DMS 273 (cell line): ENCODE data around the gene CCDC178.

Source experiments
- DNase-seq: peaks from one replicate; lab custom pipeline; 2025; ENCODE audit not compliant: unreplicated experiment; lab: John Stamatoyannopoulos, UW

CCDC178 gene

DNA sequence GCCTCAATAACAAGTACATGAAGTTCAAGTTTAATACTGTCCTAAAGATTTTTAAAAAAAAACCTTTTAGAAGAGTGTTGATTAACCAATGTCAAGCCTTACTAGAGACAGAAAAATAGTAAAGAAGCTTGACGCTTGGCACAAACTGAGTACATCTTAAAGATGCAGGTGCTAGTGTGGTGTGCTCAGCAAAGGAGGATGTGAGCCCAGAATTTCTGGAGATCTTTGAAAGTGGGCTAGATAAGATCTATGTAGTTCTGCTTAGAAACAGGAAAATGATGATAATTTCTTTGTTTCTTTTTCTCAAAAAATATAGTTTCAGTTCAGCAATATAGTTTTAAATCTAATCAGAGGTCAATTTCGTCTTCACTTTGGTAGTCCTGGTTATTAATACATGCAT is 549.4 kb downstream of the CCDC178 start:
- no peak for DNase-seq

DNA sequence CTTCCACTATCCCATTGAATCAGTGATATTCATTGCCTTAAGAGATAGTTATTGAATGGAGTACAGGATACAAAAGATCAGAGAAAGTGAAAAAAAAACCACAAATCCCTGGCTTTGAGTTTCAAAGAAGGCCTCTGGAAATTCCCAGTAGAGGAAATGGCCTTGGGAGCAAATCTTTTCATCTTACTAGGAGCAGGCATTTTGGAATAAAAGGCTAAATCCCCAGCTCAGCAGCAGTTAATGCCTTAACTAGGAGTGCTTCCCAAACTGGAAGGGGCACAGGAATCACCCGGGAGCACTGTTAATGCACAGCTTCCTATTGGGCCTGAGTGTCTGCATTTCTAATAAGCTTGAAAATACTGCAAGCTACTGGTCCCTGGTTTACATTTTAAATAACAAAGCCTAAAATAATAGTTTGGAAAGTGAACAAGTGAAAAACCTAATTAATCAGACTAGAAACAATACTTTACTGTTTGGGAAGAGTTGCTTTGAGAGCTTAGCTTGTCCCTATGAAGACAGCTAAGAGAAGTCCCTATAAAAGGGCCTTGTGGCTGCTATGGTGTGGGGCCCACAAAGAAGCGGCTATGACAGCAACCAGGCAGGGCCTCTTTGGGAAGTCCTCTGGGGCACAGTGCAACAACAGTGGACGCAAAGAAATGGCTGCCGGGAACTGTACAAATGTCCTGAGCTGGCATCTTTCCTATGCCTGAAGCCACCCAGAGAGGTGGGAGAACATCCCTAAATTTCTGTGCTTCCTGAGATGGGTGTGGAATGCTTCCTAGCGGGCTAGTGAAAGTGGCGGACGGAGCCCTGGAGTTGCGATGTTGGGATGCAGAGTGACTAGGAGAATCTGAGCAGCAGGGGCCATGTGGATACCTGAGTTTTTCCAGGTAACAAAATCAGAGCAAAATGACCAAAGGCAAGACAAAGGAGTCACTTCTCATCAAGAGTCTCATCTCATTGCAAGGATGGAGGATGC is 550.6 kb downstream of the CCDC178 start:
- DNase-seq = no peak

DNA sequence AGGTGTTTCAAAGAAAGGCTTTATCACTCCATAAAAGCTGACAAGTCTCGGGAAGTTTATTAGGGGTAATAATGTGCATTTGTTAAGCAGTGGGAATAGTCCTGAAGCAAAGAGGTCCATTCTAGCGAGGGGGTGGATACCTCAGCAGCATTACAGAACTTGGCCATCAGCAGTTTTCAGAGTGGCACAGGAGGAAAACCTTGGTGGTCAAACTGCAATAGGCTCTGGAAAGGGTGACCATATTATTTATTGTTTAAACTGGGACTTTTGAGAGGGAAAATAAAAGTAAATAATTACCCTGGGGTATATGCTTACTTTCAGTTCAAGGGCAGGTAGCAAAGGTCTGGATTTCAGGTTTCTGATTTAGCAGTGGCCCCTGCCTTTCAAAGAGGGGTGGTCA is 552.2 kb downstream of the CCDC178 start:
- DNase-seq = no peak
